ENCODE data around the gene C1orf74.
"Not testable (repeated sequence)": the region's sequence is repeated elsewhere in the genome, so short reads cannot be mapped to it uniquely, and the experiment has no call there.

C1orf74 gene

GRCh38 chr1:209805341-209805781, 21.0 kb upstream of the C1orf74 start:
- peak; percentile 20 for DNase-seq

- no peak for DNase-seq
These were observed 19.2 kb upstream of the C1orf74 start for GRCh38 chr1:209803568-209803967.

GRCh38 chr1:209802780-209803152, 18.4 kb upstream of the C1orf74 start:
- no peak for DNase-seq

GRCh38 chr1:209802117-209802779, 17.9 kb upstream of the C1orf74 start:
- no peak for DNase-seq

- DNase-seq = no peak
These were observed 16.9 kb upstream of the C1orf74 start for GRCh38 chr1:209800984-209801834.

GRCh38 chr1:209797978-209798639, 13.8 kb upstream of the C1orf74 start:
- no peak for DNase-seq

- not testable (repeated sequence) for DNase-seq
These were observed 9.4 kb upstream of the C1orf74 start for GRCh38 chr1:209793711-209794110.

- DNase-seq = no peak
These were observed 7.6 kb upstream of the C1orf74 start for GRCh38 chr1:209791920-209792319.

- no peak for DNase-seq
These were observed 6.2 kb upstream of the C1orf74 start for GRCh38 chr1:209790286-209791193.

- no peak for DNase-seq
These were observed 4.9 kb upstream of the C1orf74 start for GRCh38 chr1:209789245-209789644.

- no peak for DNase-seq
These were observed 3.2 kb upstream of the C1orf74 start for GRCh38 chr1:209787551-209787950.

- DNase-seq = no peak
These were observed 1.8 kb upstream of the C1orf74 start for GRCh38 chr1:209786146-209786545.

- DNase-seq = no peak
These were observed 1.2 kb upstream of the C1orf74 start for GRCh38 chr1:209785592-209785991.

- DNase-seq = no peak
These were observed 973 bp downstream of the C1orf74 start for GRCh38 chr1:209783386-209783785.

GRCh38 chr1:209780268-209780667, 4.1 kb downstream of the C1orf74 start:
- no peak for DNase-seq

- DNase-seq = no peak
These were observed 6.3 kb downstream of the C1orf74 start for GRCh38 chr1:209778102-209778501.

GRCh38 chr1:209777587-209777986, 6.8 kb downstream of the C1orf74 start:
- DNase-seq = no peak

GRCh38 chr1:209775678-209776077, 8.7 kb downstream of the C1orf74 start:
- no peak for DNase-seq

- DNase-seq = no peak
These were observed 9.8 kb downstream of the C1orf74 start for GRCh38 chr1:209774592-209774991.

- no peak for DNase-seq
These were observed 12.2 kb downstream of the C1orf74 start for GRCh38 chr1:209772126-209772525.

- no peak for DNase-seq
These were observed 13.5 kb downstream of the C1orf74 start for GRCh38 chr1:209770636-209771415.

GRCh38 chr1:209769971-209770370, 14.4 kb downstream of the C1orf74 start:
- DNase-seq = no peak
